Kidney tubule cell (primary cell): ENCODE measurements around the gene MRPS6.

Source experiments
- DNase-seq: peaks from one replicate; pipeline ENCODE4 v3.0.0-alpha.2; 2018; ENCODE audit warnings: low spot score

MRPS6 gene

DNA sequence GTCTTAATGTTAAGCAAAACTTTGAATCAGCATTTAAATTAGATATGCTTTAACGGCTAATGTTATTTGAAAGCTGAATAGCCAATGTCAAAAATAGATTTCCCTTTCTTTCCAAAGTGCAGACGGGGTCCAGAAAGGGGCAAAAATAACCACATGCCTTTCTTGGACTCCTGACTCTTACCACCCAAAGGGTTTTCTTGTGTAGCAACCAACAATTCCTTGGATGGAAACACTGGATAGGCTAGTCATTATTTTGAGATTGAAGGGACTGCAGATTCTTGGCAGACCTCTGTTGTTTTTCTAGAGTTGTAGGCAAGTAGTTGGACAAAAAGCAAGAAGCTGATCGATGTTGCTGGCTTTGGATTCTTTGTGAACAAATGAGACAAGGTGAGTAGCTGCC lies 107.0 kb downstream of the MRPS6 start:
- no peak for DNase-seq

DNA sequence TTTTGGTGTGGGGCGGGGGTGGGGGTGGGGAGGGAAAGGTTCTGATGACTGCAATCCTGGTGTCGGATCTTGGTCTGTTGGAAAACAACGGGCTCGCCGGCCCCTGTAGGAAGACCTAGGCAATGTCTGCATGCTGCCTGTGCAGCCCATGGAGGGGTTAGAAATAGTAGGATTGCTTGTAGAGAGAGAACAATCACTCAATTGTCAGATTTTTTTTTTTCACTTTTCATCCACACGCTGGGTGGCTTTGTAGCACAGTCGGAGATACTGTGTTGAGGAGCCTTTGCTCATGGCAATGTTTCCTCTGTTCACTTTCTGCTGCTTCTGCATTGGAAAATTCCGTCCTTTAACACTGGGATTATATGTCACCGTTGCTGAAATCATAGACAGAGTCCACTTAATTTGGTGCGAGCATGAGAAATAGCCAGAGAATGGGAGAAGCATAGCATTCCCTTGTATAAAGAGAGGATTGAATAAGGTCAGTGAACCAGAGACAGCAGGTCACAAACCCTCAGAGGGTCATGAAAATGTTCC lies 107.5 kb downstream of the MRPS6 start:
- no peak for DNase-seq

DNA sequence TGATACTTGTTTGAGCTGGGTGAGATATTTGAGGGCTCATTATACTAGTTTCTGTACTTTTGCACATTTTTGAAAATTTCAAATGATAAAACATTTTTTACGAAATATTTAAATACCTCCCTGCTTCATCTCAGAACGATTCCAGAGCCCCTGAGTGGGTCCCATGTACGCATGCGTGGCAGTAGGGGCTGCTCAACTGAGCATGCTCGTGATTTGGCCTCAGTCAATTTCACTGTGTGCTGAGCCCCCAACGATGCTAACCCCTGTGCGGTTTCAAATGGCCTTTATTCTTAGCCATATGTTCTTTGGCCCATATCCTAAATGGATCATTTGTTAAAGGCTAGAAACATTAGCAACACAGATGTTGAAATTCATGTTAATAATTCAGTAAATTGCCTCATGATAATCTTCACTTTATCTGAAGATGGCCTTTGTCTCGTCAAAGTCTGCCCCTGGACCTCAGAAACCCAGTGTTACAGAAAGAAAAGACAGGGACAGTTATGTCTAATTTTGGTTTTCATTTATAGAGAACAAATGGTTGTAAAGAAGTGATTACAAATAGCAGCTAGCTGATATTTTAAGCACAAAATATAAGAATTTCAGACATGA lies 108.2 kb downstream of the MRPS6 start:
- no peak for DNase-seq

DNA sequence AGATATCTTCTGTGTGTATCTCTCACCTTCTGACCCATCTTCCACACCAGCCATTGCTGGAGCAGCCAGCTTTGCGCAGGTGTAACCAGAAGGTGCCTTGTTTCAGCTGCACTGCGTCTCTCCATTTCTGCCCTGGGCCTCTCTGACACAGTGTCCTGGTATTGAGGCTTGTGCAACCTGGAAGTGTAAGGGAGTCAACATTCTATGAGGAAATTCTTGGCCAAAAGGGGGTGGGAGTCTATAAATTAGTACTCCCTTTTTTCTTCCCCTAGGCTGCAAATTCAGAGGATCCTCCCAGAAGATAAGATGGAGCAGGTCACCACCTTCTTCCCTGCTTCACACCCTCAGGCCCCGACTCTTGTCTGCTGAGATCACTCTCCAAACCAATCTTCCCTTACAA lies 109.1 kb downstream of the MRPS6 start:
- DNase-seq, result no peak

DNA sequence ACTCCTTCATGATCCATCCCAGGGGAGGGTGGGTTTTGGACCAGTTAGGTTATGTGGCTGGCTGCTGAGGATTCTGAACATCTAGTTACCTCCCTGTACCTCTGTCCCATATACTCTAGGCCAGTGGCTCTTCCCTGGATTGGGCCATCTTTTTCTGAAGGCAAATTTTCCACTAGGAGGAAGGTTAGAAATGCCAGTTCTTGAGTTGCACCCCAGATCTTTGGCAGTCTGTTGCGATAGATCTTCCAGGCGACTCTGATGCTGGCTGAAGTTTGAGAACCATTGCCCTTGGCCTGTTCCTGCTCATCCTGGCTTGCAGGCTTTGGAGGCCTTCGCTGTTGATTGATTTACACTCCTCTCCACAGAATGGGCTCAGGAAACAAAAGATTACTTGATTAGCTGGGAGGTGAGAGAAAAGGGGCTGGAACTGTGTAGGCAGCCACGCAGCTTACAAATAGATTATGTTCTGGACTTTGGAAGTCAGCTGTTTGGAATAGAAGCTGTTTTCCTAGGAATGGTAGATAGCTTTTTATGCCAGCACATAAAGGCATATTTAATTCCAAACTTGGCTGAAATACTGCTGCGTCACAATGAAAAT lies 110.1 kb downstream of the MRPS6 start:
- DNase-seq, result no peak

DNA sequence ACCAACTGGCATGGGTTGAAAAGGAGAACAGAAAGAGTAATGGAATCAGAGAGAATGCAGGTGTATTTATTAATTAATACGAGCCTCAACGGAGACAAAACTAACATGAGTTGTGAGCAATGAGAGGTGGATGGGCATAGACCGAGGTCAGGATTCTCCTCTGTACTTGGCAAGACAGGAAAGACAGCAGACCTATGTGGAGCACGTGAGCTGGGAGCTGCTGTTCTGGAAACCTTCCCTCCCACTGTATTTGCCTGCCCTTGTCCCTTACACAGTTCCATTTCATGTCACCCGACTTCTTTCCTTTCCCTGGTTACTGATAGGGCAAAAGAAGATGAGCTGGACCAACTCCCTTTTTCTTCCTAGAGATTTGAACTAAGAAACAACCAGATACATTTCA lies 110.9 kb downstream of the MRPS6 start:
- no peak for DNase-seq

DNA sequence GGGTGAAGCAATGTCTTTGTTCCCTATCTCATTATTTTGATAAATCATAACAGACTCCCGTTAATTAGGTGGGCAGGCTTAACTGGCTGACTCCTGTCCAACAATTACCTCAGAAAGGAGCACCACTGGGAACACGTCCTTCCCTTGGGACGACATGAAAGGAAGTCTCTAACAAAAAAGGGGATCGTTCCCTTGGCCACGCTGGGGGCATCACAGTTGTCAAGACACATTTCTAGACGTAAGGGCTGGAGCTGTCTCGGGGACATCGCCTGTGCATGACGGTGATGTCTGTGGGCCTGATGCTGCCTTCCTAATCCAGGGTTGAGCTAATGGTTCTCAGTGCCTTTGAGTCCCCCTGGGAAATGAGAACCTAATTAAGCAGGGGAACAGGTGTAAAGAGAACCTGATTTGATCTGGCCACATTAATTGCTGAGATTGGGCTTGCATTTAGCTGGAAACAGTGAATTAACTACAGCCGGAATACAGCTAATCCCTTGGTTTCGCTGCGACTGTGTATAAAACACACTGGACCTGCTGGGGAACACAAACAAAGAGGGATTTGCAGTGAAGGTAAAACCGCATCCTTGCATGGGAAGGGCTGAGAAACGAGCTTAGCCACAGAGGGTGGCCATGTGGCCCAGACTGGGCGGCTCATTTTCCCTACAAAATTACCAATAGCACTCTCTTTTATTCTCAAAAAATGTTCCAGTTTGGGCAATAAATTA lies 111.8 kb downstream of the MRPS6 start:
- no peak for DNase-seq

DNA sequence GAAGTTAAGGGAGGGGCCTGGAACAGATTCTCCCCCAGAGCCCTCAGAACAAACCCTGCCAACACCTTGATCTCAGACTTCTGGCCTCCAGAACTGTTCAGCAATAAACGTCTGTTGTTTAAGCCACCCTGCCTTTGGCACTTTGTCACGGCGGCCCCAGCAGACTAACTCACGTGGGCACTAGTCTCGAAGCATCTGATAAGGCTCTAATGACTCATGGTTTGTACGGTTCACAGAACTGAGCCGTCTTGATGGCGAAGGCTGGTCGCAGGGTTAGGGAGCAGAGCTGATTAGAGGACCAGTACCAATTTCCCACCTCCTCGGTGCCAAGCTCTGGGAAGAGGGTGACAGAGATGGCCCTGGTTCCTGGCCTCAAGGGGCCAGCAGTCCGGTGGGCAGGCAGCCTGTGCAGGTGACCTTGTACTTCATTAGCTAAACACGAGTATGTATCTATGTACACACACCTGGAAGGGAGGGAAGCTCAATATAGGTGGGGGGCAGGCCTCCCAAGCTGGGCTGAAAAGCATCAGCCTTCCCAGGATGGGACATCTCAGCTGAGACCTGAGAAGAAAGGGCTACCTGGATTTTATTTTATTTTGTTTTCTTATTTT lies 112.8 kb downstream of the MRPS6 start:
- no peak for DNase-seq

DNA sequence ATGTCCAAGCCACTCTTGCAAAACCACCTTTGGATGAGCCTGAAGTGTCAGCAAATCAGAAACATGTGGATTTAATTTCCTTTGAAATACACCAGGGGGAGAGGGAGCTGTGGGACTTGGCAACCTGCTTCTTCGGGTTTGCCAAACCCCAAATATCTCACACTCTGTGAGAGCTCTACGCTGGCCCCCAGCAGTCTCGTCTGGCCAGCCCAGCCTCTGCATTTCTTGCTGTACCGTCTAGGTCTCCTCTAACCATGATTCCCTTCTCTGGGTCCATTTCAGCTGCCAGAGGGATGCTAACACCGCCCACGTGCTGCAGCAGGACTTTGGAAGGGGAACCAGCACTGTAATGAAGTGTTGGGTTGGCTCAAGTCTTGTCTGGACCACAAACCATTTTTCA lies 114.6 kb downstream of the MRPS6 start:
- DNase-seq, result no peak

DNA sequence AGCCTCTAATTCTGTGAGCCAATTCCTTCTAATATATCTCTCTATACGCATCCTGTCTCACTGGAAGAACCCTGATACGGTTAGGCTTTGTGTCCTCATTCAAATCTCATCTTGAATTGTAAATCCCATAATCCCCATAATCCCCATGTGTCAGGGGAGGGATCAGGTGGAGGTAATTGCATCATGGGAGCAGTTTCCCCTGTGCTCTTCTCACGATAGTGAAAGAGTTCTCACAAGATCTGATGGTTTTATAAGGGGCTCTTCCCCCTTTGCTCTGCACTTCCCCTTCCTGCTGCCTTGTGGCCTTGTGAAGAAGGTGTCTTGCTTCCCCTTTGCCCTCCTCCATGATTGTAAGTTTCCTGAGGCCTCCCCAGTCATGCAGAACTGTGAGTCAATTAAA lies 116.1 kb downstream of the MRPS6 start:
- no peak for DNase-seq

DNA sequence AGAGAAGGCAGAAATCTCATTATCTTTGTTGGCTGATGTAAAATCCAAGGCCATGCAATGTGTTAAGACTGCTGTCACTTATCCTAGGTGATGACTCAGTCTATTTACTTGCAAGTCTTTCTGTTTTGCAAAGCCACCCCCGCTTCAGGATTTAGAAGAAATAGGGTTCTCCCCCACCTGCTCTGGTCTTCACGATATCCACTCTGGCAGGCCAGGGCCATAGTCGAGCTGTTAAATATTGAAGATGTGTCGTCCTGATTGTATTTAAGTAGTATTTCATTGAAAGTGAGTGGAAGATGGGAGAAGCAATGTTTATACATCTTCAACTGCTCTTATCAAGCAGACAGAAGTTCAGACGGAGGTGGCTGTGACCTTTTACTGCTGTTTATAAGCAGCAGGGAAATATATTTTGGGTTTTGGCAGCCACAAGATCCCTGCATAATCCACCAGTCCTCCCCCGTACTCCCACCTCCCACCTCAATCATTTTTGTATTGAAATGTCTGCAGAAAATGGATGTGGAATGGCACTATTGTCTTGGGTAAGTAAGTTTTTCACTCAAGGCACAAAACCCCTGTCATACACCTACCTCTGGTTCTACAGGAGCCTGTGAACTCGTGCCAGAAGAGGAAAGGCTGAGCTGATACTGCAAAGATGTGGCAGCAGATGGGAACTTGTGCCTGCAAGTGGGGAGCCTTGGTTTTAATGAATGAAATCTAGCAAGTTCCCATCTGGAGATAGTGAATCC lies 117.4 kb downstream of the MRPS6 start:
- no peak for DNase-seq

DNA sequence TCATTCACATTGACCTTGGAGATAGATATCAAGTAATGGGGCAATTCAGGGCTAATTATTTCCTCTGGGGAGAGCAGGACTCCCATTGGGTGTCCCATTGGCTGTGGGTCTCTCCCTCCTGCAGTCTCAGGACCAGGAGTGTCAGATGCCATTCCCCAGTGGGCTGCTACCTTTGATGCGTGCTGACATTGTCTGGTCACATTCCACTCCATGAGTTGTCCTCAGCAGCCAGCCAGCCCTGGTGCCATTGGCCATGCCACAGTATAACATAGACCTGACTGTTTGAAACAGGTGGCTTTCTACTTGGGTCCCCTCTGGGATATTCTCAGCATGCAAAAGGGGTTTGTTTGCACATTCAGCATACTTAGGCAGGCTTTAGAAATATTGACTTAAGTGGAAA lies 118.5 kb downstream of the MRPS6 start:
- DNase-seq, result no peak
